ENCODE data around the gene GPN3. TPM values are rescaled to one million over a fixed set of nuclear protein-coding genes. Genes with fewer than 3 reads are reported as not detected.
"Not testable (repeated sequence)": the region's sequence is repeated elsewhere in the genome, so short reads cannot be mapped to it uniquely, and the experiment has no call there.

The GPN3 gene
- 24.7 TPM for total RNA-seq
- long read RNA-seq, transcript GPN3-201 (8 exons, 1,468 nt): major isoform, 10 of 11 reads
- long read RNA-seq, partial matches to known transcripts: 0 of 11 reads
- long read RNA-seq, other reads (novel, unspliced or antisense): 1 of 11 reads

DNA sequence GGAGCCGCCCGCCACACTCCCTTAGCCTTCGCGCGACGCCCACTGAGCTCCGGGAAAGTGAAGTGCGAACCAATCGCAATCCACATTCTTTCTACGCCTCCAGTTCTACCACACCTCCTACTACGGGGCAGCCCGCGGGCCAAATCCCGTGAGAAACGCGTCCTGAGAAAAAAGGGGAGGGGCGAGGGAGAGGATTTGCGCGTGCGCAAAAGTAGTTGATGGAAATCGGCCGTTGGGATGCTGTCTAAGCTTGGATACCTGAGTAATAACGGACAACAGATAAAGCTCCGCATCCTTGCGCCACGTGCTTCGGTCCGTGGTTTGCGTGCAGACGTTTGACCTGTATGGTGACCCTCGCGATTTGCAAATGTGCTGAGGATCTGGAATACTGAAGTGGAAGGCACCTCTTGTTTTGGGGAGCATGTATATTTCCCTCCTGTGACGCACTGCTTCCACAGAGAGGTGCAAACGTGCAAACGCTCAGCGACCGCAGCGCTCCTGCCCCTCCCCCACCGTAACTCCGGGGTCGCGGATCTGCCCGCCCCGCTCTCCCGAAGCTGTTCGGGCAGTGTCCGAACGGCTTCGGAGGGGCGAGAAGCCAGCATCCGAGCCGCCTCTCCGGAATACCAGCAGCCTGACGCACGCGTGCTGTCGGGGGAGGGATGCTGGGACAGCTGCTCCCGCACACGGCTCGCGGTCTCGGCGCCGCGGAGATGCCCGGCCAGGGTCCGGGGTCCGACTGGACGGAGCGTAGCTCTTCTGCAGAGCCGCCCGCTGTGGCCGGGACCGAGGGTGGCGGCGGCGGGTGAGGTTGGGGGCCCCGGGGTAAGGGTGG lies at the start of gene GPN3, which contains the start of gene FAM216A:
Gene GPN3, minus strand, starts transcription at position 44 of the 835 bp plus-strand sequence. CDS start 54 bp downstream, outside the sequence.
Gene FAM216A, plus strand, starts transcription at position 632 of the 835 bp plus-strand sequence. Its CDS starts 31 bp downstream, at position 663.
- DNase-seq (ENCODE audit: missing footprints) (peak; percentile 98), ATAC-seq (peak; percentile 96)
- intact Hi-C loops (cut with DNase I): loop anchor here (2.0 to 5.0 kb wide), 4 partner anchors 34 to 358 kb away; partner anchors contain the start of genes RAD9B and VPS29

DNA sequence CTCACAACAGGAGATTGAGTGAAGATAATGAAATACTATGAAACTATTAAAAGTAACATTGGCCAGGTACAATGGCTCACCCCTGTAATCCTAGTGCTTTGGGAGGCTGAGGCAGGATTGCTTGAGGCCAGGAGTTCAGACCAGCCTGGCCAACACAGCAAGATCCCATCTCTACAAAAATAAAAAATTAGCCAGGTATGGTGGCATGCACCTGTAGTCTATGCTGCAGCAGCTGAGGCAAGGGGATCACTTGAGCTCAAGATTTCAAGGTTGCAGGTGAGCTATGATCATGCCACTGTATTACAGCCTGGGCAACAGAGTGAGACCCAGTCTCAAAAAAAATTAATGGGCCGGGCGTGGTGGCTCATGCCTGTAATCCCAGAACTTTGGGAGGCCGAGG lies 48.9 kb upstream of the GPN3 start:
- intact Hi-C loops (cut with DNase I): no loop called here
- ATAC-seq: no peak

GRCh38 chr12:110514363-110514762 lies 46.3 kb upstream of the GPN3 start:
- ATAC-seq: no peak
- no peak for DNase-seq (ENCODE audit: missing footprints)
- intact Hi-C loops (cut with DNase I): loop anchor here (5.0 kb wide), 1 partner anchor 313 kb away; no protein-coding TSS in a partner anchor

More for the DNA sequence above, 48.9 kb upstream of the GPN3 start:
- DNase-seq (ENCODE audit: missing footprints): no peak

- ATAC-seq (no peak), DNase-seq (ENCODE audit: missing footprints) (no peak)
- intact Hi-C loops (cut with DNase I): loop anchor here (5.0 kb wide), 1 partner anchor 313 kb away; no protein-coding TSS in a partner anchor
These were observed 45.8 kb upstream of the GPN3 start for GRCh38 chr12:110513842-110514241.

- intact Hi-C loops (cut with DNase I): no loop called here
- ATAC-seq: no peak
These were observed 40.1 kb upstream of the GPN3 start for GRCh38 chr12:110508071-110508586.

GRCh38 chr12:110505332-110505731 lies 37.3 kb upstream of the GPN3 start:
- intact Hi-C loops (cut with DNase I): no loop called here
- ATAC-seq (no peak), DNase-seq (ENCODE audit: missing footprints) (no peak)

More at GRCh38 chr12:110508071-110508586, 40.1 kb upstream of the GPN3 start:
- DNase-seq (ENCODE audit: missing footprints): no peak

DNA sequence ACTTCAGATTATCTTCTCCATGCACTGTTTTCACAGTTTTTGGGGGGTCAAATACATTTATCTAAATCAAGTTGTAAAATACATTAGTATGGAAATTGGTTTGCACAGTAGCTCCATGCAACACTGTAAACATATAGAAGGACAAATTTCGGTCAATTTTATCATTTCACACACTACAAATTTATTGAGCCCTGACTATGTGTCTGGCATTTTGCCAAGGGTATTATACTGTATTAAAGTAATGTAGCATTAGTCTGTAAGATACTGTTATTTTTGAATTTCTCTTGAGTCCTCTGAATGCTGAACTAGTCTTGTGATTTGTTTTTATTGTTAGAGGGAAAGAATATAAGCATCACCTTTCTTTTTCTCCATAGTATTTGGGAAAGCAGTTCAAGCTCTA lies 35.4 kb upstream of the GPN3 start:
- ATAC-seq: no peak
- intact Hi-C loops (cut with DNase I): loop anchor here (2.0 to 5.0 kb wide), 3 partner anchors 35 to 194 kb away; partner anchors contain the start of genes ARPC3, FAM216A and GPN3

GRCh38 chr12:110501752-110502738 lies 34.0 kb upstream of the GPN3 start, which contains the start of the genes RAD9B and VPS29:
Gene RAD9B, plus strand, starts transcription at chr12:110502331. Its CDS starts 7 bp downstream, at chr12:110502338.
Gene VPS29, minus strand, starts transcription at chr12:110502111. Its CDS starts 60 bp downstream, at chr12:110502051.
- intact Hi-C loops (cut with DNase I): loop anchor here (2.0 to 5.0 kb wide), 3 partner anchors 33 to 195 kb away; partner anchors contain the start of genes ARPC3, FAM216A and GPN3
- DNase-seq (ENCODE audit: missing footprints): peak; percentile 99
- ATAC-seq: peak; percentile 99

More for the DNA sequence above, 35.4 kb upstream of the GPN3 start:
- DNase-seq (ENCODE audit: missing footprints): no peak

GRCh38 chr12:110501399-110501751 lies 33.3 kb upstream of the GPN3 start:
- peak; percentile 28 for ATAC-seq
- intact Hi-C loops (cut with DNase I): loop anchor here (5.0 kb wide), 2 partner anchors 49 to 196 kb away; partner anchors contain the start of gene ARPC3
- DNase-seq (ENCODE audit: missing footprints): no peak

GRCh38 chr12:110498984-110499706 lies 31.1 kb upstream of the GPN3 start:
- DNase-seq (ENCODE audit: missing footprints): no peak
- intact Hi-C loops (cut with DNase I): no loop called here
- no peak for ATAC-seq

- no peak for ATAC-seq
- intact Hi-C loops (cut with DNase I): no loop called here
- DNase-seq (ENCODE audit: missing footprints): no peak
These were observed 7.4 kb upstream of the GPN3 start for GRCh38 chr12:110475426-110475825.

GRCh38 chr12:110467847-110468213 lies 227 bp downstream of the GPN3 start:
- intact Hi-C loops (cut with DNase I): loop anchor here (2.0 to 5.0 kb wide), 4 partner anchors 35 to 359 kb away; partner anchors contain the start of genes RAD9B and VPS29
- ATAC-seq (no peak), DNase-seq (ENCODE audit: missing footprints) (no peak)

DNA sequence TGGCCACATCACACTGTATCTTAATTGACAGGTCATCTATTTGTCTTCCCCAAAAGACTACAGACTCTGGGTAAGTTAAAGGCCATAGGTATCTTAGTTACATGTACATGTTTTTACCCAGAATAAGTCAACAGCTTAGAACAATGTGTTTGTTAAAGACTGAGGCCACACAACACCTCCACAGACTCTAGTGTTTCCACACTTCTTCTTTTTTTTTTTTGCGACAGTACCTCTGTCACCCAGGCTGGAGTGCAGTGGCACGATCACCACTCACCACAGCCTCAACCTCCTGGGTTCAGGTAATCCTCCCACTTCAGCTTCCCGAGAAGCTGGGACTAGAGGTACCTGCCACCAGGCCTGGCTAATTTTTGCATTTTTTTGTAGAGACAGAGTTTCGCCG lies 1.3 kb downstream of the GPN3 start:
- intact Hi-C loops (cut with DNase I): loop anchor here (5.0 kb wide), 1 partner anchor 231 kb away; no protein-coding TSS in a partner anchor
- ATAC-seq (no peak), DNase-seq (ENCODE audit: missing footprints) (no peak)

- not testable (repeated sequence) for ATAC-seq; DNase-seq (ENCODE audit: missing footprints)
- intact Hi-C loops (cut with DNase I): loop anchor here (5.0 kb wide), 1 partner anchor 232 kb away; no protein-coding TSS in a partner anchor
These were observed 2.3 kb downstream of the GPN3 start for GRCh38 chr12:110465765-110466164.

GRCh38 chr12:110465024-110465423 lies 3.0 kb downstream of the GPN3 start:
- ATAC-seq (no peak), DNase-seq (ENCODE audit: missing footprints) (no peak)
- intact Hi-C loops (cut with DNase I): loop anchor here (5.0 kb wide), 1 partner anchor 232 kb away; no protein-coding TSS in a partner anchor

DNA sequence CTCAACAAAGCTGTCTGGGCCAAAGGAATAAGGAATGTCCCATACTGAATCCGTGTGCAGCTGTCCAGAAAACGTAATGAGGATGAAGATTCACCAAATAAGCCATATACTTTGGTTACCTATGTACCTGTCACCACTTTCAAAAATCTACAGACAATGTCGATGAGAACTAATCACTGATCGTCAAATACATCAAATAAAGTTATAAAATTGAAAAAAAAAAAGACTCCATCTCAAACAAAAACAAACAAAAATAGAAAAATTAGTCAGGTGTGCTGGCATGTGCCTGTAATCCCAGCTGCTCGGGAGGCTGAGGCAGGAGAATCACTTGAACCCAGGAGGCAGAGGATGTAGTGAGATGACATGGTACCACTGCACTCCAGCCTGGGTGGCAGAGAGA lies 6.9 kb downstream of the GPN3 start:
- intact Hi-C loops (cut with DNase I); DNase-seq (ENCODE audit: missing footprints); ATAC-seq: not testable (repeated sequence)

- no peak for ATAC-seq
- intact Hi-C loops (cut with DNase I): no loop called here
- DNase-seq (ENCODE audit: missing footprints): no peak
These were observed 9.3 kb downstream of the GPN3 start for GRCh38 chr12:110458756-110459155.
